GOT3 (cell line): Measurements from ENCODE around the gene SAPCD2.

Experiments used
- DNase-seq: peaks from one replicate; lab custom pipeline; 2025; ENCODE audit warnings: mixed read lengths; lab: John Stamatoyannopoulos, UW

The SAPCD2 gene

DNA sequence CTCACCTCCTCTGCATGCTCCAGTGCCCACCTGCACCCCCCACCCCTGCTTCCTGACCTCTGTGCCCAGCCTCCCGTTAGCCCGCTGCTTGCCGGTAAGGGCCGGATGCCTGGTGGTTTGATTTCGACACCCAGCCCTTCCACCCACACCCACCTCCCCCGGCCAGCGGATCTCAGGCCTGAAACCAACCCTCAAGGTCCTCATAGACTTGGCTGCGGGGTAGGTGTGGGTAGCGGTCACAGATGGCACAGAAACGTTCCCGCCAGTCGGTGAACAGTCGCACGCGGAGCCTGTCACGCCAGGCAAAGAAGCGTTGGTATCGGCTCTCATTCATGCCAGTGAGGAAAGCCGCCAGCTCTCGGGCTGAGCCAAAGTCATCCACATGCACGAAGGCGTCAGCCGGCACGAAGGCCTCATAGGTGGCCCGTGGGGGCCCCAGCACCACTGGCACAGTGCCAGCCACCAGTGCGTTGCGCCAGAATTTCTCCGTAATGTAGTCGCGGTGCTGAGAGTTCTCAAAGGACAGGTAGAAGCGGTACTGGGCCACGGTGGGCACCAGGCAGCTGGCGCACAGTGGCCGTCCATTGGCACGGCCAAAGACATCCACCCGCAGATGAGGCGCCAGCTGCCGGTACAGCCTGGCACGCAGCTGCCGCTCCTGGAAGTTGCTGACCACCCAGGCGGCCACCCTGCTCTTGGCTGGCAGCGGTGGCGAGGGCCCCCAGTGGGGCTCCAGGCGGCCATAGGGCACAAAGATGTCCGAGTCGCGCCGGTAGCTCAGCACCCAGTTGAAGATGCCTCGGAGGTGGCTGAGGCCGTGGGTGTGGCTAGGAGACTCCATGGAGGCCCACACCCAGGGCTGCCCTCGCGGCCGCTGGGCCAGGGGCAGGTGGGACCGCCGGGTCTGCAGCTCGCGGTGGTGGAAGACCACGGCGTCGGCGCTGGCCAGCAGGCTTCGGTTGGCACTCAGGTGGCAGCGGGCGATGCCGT, 39.5 kb downstream of the SAPCD2 start:
- DNase-seq: no peak

DNA sequence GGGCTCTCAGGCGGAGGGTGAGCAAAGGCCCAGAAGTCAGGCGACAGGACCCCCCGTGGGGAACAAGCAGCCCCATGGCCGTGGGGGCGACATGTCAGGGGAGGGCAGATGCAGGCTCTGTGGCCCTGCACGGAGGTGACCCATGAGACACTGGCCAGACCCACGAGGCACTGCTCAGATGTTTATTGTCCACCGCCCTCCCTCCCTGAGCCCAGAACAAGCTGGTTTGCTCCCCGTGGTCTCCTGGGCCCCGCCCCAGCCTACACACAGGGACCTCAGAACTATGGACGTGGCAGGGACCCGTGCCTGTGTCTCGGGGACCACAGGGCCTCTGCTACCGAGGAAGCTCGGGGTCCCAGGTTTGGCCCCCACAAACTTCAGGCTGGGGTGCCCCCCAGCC, 40.4 kb downstream of the SAPCD2 start:
- no peak for DNase-seq

DNA sequence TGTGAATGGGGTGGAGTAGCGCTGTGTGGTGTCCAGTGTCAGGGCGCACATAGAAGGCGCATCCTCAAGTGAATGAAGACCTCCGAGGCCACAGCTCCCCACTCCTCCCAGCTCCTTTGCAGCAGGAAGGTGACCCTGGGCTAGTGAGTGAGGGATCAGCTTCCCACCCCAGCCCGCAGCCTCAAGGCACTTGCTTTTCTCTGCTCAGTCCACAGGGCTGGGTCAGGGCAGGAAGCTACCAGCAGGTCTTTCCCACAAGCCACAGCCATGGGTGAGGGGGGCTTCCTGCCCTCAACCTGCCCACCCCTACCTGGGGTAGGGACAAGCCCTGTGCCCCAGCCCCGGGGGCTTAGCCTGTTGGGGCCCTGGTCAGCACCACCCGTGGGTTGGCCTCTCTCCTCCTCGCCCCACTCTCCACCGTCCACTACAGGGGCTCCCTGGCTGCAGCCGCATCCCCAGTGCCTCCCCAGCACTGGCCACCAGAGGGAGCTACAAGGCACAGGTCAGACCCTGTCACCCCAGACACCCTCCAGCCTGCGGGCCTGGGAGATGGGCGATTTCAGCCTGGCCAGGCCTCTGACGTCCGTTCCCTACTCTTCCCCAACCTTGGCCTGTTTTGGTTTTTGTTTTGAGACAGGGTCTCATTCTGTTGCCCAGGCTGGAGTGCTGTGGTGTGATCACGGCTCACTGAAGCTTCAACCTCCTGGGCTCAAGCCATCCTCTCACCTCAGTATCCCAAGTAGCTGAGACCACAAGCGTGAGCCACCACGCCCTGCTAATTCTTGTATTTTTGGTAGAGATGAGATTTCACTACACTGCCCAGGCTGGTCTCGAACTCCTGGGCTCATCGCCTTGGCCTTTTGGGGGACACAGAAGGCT, 41.1 kb downstream of the SAPCD2 start:
- DNase-seq: no peak

DNA sequence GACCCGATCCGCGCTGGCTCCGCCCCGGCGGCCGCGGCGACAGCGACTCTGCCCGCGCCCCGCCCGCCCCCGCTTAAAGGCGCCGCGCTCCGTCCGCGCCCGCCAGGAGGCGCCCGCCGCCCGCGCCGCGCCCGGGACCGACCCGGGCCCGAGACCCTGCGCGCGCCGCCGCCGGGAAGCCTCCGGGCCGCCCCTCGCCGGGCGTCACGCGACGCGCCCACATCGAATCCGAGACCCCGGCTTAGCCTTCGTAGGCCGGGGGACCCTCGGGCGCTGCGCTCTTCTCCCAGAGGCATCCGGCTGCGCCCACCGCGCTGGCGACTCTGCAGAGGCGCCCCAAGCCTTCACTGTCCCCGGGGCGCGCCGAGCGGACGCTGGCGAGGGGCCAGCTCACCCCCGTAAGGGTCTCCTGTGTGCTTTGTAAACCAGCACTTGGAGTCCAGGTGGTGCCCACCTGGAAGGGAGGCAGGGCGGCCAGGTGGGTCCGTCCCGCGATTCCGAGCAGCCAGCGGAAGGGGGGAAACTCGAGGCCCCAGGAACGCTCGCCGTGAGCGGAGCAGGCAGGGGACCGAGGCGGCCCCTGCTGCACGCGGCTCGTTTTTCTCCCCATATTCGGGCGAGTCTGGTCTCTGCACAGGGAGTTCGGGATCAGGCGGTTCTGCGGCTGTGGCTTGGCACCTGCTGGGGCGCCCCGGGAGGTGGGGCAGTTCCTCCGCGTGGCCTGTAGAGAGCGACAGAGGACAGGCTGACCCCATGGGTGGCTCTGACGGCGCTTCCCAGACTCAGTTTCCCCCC, 41.9 kb downstream of the SAPCD2 start:
- DNase-seq: no peak

DNA sequence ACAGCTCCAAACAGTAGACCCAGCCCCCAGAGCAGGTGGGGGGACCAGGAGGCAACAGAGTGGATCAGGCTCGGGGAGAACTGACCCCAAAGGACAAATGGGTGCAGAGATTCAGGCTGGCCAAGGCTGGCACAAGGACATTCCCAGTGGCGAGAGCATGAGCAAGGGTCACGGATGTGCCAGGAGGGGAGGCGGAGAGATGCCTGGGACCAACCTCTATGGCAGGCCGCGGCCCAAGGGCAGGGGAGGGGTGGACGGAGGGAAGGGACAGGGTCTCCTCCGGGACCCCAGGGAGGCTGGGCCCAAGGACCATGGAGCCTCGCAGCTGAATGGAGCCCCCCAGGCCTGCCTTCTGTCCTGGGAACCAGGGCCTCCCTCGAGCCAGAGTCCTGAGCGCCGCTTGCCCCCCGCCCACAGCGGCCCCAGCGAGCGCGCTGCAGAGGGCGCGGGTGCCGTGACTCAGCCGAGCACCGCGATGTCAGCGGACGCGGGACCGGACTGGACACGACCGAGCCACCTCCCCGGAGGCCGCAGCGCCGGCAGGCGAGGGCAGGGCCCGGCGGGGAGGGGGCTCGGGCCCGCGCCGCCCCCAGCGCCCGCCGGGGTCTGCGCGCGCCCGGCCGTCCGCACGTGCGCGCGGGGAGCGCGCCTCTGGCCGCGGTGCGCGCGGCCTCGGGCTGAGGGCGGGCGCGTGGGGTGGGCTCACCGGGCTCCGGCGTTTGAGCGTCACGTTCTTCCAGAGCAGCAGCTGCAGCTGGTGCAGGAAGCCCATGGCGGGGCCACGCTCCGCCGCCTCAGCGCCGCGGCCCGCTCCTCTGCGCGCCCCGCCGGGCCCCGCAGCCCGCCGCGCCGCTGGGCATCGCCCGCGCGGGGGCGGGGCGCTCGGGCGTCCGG, 42.7 kb downstream of the SAPCD2 start, which contains the start of gene ABCA2:
Gene ABCA2 (minus strand): TSS at position 869 of the 894 bp plus-strand sequence. CDS start 97 bp downstream, at position 772.
- no peak for DNase-seq

DNA sequence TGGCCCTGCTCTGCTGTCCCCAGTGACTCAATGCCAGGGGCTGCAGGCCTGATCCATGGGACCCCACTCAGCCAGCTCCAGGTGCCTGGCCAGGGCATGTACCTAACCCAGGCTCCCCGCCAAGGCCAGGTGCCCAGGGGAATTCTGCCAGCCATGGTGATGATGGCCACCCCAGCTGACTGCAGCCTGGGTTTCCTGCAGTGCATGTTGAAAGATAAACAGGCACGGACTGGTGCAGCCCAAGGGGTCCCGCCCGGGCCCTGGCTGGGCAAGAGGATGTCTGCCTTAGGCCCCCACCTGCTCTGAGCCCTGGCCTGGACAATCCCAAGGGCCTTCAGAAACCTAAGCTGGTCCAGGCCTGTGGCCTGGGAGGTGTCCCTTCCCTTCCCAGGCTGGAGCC, 43.5 kb downstream of the SAPCD2 start:
- DNase-seq: no peak

DNA sequence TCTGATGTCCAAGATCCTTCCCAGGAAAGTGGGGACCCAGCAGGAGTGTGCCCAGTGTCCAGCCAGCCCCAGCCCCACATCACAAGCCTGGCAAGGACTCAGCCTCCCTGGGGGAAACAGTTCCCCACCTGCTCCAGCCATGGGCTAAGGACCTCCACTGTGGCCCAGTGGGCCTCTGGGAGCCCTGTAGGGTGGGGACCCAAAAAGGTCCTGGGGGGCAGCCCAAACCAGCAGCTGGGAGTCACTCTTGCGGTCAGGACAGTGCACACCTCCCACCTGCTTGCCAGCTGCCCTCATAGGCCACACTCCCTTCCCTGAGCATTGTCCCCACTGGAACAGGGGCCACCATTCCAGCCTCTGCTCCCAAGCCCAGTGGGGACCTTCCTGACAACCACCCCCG, 44.0 kb downstream of the SAPCD2 start:
- DNase-seq: no peak

DNA sequence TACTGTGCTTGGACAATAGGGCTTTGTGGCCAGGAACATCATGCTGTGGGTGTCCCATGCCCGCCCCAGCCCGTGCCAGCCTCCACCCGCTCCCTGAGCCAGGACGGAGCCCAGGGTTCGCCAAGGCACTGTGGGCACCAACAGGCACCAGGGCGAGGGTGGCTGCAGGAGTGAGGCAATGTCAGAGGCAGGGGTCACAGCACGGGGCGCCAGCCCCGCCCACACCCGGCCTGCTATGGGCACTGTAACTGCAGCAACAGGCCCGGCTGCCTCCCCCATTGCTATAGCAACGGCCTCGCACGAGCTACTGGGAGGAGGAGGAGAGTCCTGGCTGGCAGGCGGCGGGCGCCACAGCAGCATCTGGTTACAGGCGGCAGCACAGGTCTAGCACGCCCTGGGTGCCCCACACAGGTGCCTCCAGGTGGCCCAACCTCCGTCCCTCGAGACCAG, 44.8 kb downstream of the SAPCD2 start:
- DNase-seq: no peak

DNA sequence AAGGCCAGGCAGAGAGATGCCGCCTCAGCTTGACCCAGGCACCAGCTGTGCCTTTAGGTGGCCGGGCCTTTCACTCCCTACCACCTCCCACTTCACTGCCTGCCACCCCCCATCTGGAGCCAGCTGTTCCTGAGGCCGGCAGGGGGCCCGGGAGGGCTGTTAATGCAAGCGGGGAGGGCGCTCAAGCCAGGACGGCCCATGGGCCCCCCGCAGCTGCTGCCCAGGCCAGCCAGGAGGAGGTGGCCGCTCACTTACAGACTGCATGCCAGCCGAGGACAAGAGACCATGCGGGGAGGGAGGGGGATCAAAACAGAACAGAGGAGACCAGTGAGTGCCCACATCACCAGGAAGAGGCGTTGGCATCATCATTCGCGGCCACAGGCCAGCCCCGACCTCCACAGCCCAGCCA, 46.8 kb downstream of the SAPCD2 start:
- DNase-seq: no peak

DNA sequence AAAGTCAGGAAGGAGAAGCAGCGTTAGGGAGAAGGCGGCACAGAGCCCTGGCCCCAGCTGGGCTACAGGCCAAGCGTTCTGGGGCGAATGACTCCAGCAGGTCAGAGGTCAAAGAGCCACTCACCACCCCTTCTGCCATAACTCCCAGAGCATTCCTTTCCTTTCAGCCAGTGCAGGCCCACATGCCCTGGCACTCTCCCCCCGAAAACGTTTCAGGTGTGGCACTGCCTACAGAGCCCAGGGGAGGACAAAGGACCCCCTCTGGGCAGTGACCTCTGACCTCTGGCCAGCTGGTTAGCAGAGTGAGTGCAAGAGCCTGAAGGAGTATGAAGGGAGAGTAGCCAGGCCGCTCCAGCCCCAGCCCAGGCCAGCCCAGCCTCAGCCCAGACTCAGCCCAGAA, 47.2 kb downstream of the SAPCD2 start:
- no peak for DNase-seq

DNA sequence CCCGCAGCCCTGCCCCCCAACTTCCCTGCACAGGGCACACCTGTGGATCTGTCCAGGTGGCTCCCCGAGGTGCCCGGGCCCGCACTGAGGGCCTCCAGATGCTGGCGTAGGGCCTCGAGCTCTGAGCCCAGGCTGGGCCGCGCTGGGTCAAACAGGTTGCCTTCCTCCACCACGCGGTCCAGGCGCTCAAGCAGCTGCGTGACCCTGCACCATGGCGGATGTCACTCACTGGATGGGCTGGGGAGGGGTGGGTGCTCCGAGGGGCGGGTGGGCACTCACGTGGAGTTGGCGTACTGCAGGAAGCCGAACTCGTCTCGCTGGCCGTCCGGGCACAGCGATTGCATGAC, 47.7 kb downstream of the SAPCD2 start:
- no peak for DNase-seq

DNA sequence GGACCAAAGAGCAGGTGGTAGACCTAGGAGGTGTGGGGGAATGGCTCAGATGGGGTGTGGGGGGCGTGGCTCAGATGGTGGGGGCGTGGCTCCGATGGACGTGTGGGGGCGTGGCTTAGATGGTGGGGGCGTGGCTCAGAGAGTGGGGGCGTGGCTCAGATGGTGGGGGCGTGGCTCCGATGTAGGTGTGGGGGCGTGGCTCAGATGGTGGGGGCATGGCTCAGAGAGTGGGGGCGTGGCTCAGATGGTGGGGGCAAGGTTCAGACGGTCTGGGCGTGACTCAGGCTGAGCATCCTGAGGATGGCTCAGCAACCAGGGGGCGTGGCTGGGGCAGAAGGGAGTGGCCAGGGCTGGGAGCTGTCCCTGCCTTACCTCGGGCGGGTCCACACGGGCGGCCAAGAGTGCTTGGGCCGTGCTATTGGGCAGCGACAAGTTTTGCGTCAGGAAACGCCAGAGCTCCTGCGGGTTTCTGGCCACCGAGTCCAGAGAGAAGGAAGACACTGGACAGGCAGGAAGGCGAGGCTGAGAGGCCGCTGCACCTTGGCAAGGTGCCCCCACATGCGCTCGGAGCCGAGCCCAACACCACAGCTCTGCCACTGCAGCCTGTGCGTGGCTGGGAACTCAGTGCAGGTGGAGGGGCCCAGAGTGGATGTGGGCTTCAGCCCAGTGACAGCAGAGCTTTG, 48.2 kb downstream of the SAPCD2 start:
- no peak for DNase-seq

DNA sequence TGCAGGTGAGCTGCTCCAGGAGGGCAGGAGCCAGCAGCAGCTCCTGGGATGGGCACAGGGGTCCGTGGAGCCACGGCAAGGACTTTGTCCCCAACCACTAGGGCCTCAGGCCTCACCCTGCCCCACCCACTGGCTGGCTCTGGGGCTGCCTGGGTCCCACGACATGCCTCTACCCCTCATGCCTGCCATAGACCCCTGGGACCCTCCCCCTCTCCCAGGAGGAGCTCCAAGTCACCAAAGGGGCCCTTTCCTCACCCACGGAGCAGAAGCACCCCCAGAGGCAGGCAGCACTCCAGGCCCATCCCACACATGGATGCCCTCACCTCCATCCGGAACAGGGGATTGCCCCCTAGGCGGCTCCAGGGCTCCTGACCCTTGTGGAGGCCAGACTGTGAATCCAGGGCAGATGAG, 48.8 kb downstream of the SAPCD2 start:
- DNase-seq: no peak

DNA sequence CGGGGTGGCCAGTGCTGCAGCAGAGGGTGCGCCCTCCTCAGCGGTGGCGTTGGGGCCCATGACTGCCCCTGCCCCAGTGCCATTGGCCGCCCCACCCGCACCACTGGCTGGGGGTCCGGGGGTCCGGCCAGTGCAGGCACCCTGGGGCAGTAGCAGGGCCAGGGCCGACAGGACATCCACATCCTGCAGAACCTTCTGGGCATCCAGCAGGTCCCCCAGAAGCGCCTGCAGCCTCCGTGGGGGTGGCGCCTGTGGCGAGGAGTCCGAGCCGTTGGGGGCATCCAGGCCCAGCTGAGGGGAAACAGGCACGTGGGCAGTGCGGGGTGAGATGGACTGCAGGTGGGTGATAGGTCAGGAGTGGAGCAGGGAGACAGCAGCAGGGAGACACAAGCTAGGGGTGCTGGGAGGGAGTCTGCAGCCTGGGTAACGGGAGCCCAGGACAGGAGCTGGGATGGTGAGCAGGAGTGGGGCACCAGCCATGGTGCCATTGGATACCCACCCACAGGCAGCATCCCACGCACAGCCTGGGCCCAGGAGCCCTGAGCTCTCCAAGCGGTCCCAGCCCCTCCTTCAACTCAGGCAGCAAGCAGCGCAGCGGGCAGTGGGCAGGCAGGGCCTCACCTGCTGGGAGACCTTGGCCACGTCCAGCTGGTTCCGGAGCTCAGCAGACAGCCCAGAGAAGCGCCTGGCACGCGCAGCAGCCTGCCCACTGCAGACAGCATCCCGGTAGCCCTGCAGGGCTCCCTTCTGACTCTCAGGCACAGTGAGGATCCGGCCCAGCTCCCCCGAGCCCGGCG, 49.4 kb downstream of the SAPCD2 start:
- DNase-seq: no peak

DNA sequence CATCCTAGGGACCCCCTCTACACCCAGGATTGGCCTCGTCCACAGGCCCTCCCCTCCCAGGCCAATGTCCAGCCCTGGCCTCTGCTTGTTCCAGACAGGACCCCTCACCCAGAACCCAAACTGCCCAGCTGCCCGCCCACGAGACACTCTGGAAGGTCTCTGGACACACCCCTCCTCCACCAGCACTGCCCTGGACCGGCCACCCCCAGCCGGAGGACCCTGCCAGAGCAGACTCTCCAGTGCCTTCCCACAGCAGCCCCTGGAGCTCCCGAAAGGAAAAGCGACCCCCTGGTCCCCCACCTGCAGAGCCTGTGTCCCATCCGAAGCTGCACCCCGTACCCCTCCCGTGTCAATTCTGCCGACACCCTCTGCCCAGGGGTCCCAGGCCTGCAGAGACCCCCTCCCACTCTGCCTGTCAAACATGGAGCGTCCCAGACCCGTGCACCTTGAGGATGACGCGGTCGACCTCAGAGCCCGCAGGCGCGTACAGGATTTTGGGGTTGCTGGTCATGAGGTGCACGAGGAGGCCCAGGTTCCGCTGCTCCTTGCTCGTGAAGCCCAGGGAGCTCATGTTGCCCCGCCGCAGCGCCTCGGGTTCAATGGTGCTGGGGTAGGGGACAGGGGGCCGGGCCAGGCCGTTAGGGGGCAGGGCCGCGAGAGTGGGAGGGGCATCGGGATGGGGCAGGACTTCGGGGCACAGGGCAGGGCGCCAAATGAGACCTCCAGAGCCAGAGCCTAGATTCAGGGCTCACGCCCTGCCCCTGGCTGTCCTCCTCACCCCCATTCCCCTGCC, 50.3 kb downstream of the SAPCD2 start:
- no peak for DNase-seq

DNA sequence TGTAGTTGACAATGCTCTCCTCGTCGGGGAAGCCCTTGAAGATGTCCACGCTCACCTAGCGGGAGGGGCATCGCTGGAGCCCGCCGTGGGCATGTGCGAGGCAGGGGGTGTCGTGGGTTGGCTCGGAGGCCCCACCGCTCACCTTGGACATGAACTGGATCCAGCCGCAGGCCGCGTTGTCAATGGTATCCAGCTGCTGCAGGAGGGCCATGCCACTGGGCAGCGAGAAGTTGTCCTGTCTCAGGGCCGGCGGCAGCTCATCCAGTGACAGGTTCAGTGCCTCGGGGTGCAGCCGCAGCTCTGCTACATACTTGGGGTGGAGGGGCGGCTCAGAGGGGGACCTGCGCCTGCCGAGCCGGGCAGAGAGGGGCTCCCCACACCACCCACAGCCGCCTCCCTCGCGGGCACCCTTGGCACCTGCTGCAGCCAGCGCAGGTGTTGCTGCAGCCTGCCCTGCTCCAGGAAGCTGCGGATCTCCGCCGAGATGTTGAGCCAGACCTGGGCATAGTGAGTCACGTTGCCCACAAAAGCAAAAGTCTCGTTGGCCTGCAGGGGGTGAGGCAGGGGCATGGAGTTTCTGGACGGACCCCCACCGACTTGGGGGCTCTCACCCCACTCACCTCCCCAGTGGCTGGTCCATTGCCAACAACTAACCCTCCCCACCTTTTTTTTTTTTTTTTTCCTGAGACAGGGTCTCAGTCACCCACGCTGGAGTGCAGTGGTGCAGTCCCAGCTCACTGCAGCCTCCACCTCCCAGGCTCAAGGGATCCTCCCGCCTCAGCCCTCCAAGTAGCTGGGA, 51.4 kb downstream of the SAPCD2 start:
- no peak for DNase-seq

DNA sequence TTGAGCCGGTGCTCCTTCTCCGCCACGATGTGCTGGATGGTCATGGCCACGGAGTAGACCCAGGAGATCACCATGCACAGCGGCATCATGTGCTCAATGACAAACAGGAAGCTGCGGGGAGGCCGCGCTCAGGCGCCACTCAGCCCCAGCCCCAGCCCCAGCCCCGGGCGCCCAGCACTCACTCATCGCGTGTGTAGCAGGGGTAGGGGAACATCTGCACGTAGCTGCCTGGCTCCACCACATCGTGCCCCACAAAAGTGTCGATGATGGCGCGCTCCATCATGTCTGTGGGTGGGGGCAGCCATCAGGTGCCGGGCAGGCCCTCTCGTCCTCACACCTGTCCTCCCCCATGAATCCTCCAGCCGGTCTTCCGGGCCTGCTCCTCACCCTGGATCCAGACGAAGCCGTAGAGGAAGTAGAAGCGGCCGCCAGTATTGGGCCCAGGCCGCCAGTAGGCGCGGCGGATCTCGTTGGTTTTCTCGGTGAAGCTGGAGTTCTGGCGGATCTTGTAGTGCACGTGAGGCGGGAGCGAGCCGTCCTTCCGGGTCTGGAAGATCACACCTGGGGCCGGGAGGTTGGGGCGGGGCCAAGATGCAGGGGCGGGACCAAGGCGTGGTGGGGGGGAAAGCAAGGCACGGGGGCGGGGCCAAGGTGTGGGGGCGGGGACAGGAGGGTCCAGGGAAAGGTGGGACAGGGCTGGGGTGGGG, 52.4 kb downstream of the SAPCD2 start:
- DNase-seq: no peak
